ENCODE measurements around the gene AGBL4. TPM values are rescaled to one million over a fixed set of nuclear protein-coding genes. Genes with fewer than 3 reads are reported as not detected.

The AGBL4 gene
- total RNA-seq, 1 experiment from 2014 or later, result not detected

GRCh38 chr1:49465486-49466185 lies 558.1 kb downstream of the AGBL4 start:
- no TSS peak for BruUV-seq (replicated peaks)
- Histone ChIP-seq H3K36me3 (ENCODE audit: control insufficient read depth, insufficient read depth, low read length) (no peaks in the 10 kb centered on the region), H3K27me3 (replicated peaks; ENCODE audit: control insufficient read depth, insufficient read depth, low read length) (no peaks in the 10 kb centered on the region), H3K9me3 (no peaks in the 10 kb centered on the region), H3K4me3 (ENCODE audit: low read depth, low read length) (no peak overlapping the region), H3K4me1 (no peaks in the 10 kb centered on the region; the same call in 1 of the 2 replicates)
- Mint-ChIP-seq H3K9me3 (ENCODE audit: unreplicated experiment) (peaks cover 34% of the 10 kb centered on the region), H3K4me3 (ENCODE audit: unreplicated experiment) (no peak overlapping the region), H3K36me3 (ENCODE audit: insufficient read depth, unreplicated experiment) (no peaks in the 10 kb centered on the region), H3K27ac (ENCODE audit: unreplicated experiment) (no peak overlapping the region), H3K27me3 (ENCODE audit: insufficient read depth, unreplicated experiment) (no peaks in the 10 kb centered on the region), H3K4me1 (ENCODE audit: low read depth, unreplicated experiment) (no peaks in the 10 kb centered on the region)
- CTCF ChIA-PET, result no interaction called here
- no peak for DNase-seq
- intact Hi-C loops (cut with micrococcal nuclease; ENCODE audit: unreplicated experiment), result no loop called here
- no peak for TF ChIP-seq CTCF (IDR thresholded peaks at IDR 0.05; ENCODE audit: insufficient read depth in 1 of 2, low read depth in 1 of 2, low read length in 1 of 2, severe bottlenecking in 1 of 2, unreplicated experiment in 1 of 2)
- POLR2A ChIA-PET, result no interaction called here

- no peak for TF ChIP-seq CTCF (IDR thresholded peaks at IDR 0.05; ENCODE audit: insufficient read depth in 1 of 2, low read depth in 1 of 2, low read length in 1 of 2, severe bottlenecking in 1 of 2, unreplicated experiment in 1 of 2)
- Histone ChIP-seq H3K36me3 (ENCODE audit: control insufficient read depth, insufficient read depth, low read length) (no peaks in the 10 kb centered on the region), H3K4me1 (no peaks in the 10 kb centered on the region), H3K4me3 (ENCODE audit: low read depth, low read length) (no peak overlapping the region), H3K9me3 (no peaks in the 10 kb centered on the region), H3K27me3 (replicated peaks; ENCODE audit: control insufficient read depth, insufficient read depth, low read length) (no peaks in the 10 kb centered on the region)
- H3K36me3 Mint-ChIP-seq (ENCODE audit: insufficient read depth, unreplicated experiment), result no peaks in the 10 kb centered on the region
- POLR2A ChIA-PET, result no interaction called here
- no TSS peak for BruUV-seq (replicated peaks)
- peaks cover 29% of the 10 kb centered on the region for H3K9me3 Mint-ChIP-seq (ENCODE audit: unreplicated experiment)
- no peak overlapping the region for H3K27ac Mint-ChIP-seq (ENCODE audit: unreplicated experiment)
- no peak for DNase-seq
- no peaks in the 10 kb centered on the region for H3K27me3 Mint-ChIP-seq (ENCODE audit: insufficient read depth, unreplicated experiment)
- H3K4me1 Mint-ChIP-seq (ENCODE audit: low read depth, unreplicated experiment), result no peaks in the 10 kb centered on the region
- CTCF ChIA-PET, result no interaction called here
- intact Hi-C loops (cut with micrococcal nuclease; ENCODE audit: unreplicated experiment), result no loop called here
- H3K4me3 Mint-ChIP-seq (ENCODE audit: unreplicated experiment), result no peak overlapping the region
Observed at GRCh38 chr1:49448200-49448599, 575.6 kb downstream of the AGBL4 start.

GRCh38 chr1:49436865-49437264 lies 586.9 kb downstream of the AGBL4 start:
- no peaks in the 10 kb centered on the region for H3K4me1 ChIP-seq
- no peaks in the 10 kb centered on the region for H3K36me3 ChIP-seq (ENCODE audit: control insufficient read depth, insufficient read depth, low read length)
- TF ChIP-seq CTCF (IDR thresholded peaks at IDR 0.05; ENCODE audit: insufficient read depth in 1 of 2, low read depth in 1 of 2, low read length in 1 of 2, severe bottlenecking in 1 of 2, unreplicated experiment in 1 of 2), result no peak
- intact Hi-C loops (cut with micrococcal nuclease; ENCODE audit: unreplicated experiment), result no loop called here
- H3K27me3 ChIP-seq (replicated peaks; ENCODE audit: control insufficient read depth, insufficient read depth, low read length), result no peaks in the 10 kb centered on the region
- ChIA-PET POLR2A (no interaction called here), CTCF (no interaction called here)
- no peaks in the 10 kb centered on the region for H3K36me3 Mint-ChIP-seq (ENCODE audit: insufficient read depth, unreplicated experiment)
- H3K4me3 Mint-ChIP-seq (ENCODE audit: unreplicated experiment), result no peak overlapping the region
- BruUV-seq (replicated peaks), result no TSS peak
- no peak for DNase-seq
- H3K4me3 ChIP-seq (ENCODE audit: low read depth, low read length), result no peak overlapping the region
- H3K9me3 Mint-ChIP-seq (ENCODE audit: unreplicated experiment), result peaks cover 32% of the 10 kb centered on the region
- H3K4me1 Mint-ChIP-seq (ENCODE audit: low read depth, unreplicated experiment), result no peaks in the 10 kb centered on the region
- H3K9me3 ChIP-seq, result no peaks in the 10 kb centered on the region
- H3K27ac Mint-ChIP-seq (ENCODE audit: unreplicated experiment), result no peak overlapping the region
- H3K27me3 Mint-ChIP-seq (ENCODE audit: insufficient read depth, unreplicated experiment), result no peaks in the 10 kb centered on the region
